CD4-positive, alpha-beta T cell (primary cell): ENCODE results near the gene PRKN. TPM values are rescaled to one million over a fixed set of nuclear protein-coding genes. Genes with fewer than 3 reads are reported as not detected.

Experiments used
- ATAC-seq: fragments of 200-7000 bp; cut with Tn5 transposase; one replicate; pipeline ENCODE4 v1.10.0; 2022; ENCODE audit warnings: mild to moderate bottlenecking; ENCODE audit not compliant: poor library complexity
- CTCF ChIA-PET: fragments of 350-600 bp; sonication (Branson Sonifier 250); formaldehyde crosslinking; loops from one replicate; lab custom pipeline; 2021; ENCODE audit warnings: antibody characterized with exemption, inconsistent platforms; lab: Charles Lee
- POLR2A ChIA-PET: fragments of 350-600 bp; sonication (Branson Sonifier 250); formaldehyde crosslinking; loops from one replicate; lab custom pipeline; 2021; ENCODE audit warnings: antibody characterized with exemption, inconsistent platforms; lab: Charles Lee
- DNase-seq, 14 experiments: peaks; one replicate each; pipeline ENCODE4 v3.0.0-alpha.2; 2013 to 2020; ENCODE audit warnings: mixed read lengths in 2 of 14
- H3K27ac ChIP-seq, 2 donors: one replicate each; pipeline versions ENCODE4 v1.5.1 to v1.7.0; 2013; ENCODE audit warnings: low read length in 2 of 2, low read depth in 1 of 2, mild to moderate bottlenecking in 1 of 2
- H3K27me3 ChIP-seq, 2 experiments: 1 replicate in 1 of 2; 2 replicates in 1 of 2; pipeline versions ENCODE4 v1.6.1 to v1.7.0; 2013; ENCODE audit warnings: low read length in 2 of 2, control low read depth in 1 of 2, mild to moderate bottlenecking in 1 of 2, moderate library complexity in 1 of 2; ENCODE audit not compliant: insufficient read depth in 2 of 2, control insufficient read depth in 1 of 2
- H3K36me3 ChIP-seq: one replicate; pipeline ENCODE4 v1.6.1; 2013; ENCODE audit warnings: low read length, control low read depth; ENCODE audit not compliant: insufficient read depth
- H3K4me1 ChIP-seq: one replicate; pipeline ENCODE4 v1.6.1; 2013; ENCODE audit warnings: low read length, control low read depth; ENCODE audit not compliant: insufficient read depth
- H3K4me3 ChIP-seq: one replicate; pipeline ENCODE4 v1.5.1; 2013; ENCODE audit warnings: mild to moderate bottlenecking, low read length, moderate library complexity
- H3K9me3 ChIP-seq, 2 experiments: 1 replicate in 1 of 2; 2 replicates in 1 of 2; pipeline versions ENCODE4 v1.6.1 to v1.7.0; 2013; ENCODE audit warnings: low read length in 2 of 2, mild to moderate bottlenecking in 2 of 2, control low read depth in 1 of 2, moderate library complexity in 1 of 2; ENCODE audit not compliant: control insufficient read depth in 1 of 2, insufficient read depth in 1 of 2
- H3K27ac Mint-ChIP-seq: one replicate; pipeline ENCODE4 v1.8.0; 2020; ENCODE audit warnings: mixed read lengths
- H3K27me3 Mint-ChIP-seq: one replicate; pipeline ENCODE4 v1.8.0; 2021; ENCODE audit warnings: mixed read lengths
- H3K36me3 Mint-ChIP-seq: one replicate; pipeline ENCODE4 v1.8.0; 2021; ENCODE audit warnings: low read depth, mixed read lengths
- H3K4me1 Mint-ChIP-seq: one replicate; pipeline ENCODE4 v1.8.0; 2021; ENCODE audit warnings: low read depth, mixed read lengths
- H3K4me3 Mint-ChIP-seq: one replicate; pipeline ENCODE4 v1.8.0; 2020; ENCODE audit warnings: mild to moderate bottlenecking, mixed read lengths
- H3K9me3 Mint-ChIP-seq: one replicate; pipeline ENCODE4 v1.8.0; 2020; ENCODE audit warnings: mixed read lengths
- intact Hi-C, 2 experiments: fragments of 100-400 bp; cut with DNase I in 1 of 2; cut with micrococcal nuclease in 1 of 2; formaldehyde crosslinking; loops; one replicate each; pipeline versions ENCODE4 v1.15.1 to v1.9.0; 2023 to 2025; cut with DNase I, micrococcal nuclease
- total RNA-seq, 174 experiments: library from RNA in 2 of 174; stranded (reverse) in 2 of 174; gene quantifications; one replicate each; pipeline ENCODE4 v1.2.3 and lab custom pipeline; 2021 to 2026
- TF ChIP-seq, protein P1 (sequence below): fragments of 200-600 bp; IDR thresholded peaks from one replicate; pipeline ENCODE4 v1.8.0; 2022; ENCODE audit warnings: antibody characterized with exemption, mild to moderate bottlenecking

The PRKN gene
- total RNA-seq, 2 experiments from 2014 or later: 5.2 to 5.4 TPM

DNA sequence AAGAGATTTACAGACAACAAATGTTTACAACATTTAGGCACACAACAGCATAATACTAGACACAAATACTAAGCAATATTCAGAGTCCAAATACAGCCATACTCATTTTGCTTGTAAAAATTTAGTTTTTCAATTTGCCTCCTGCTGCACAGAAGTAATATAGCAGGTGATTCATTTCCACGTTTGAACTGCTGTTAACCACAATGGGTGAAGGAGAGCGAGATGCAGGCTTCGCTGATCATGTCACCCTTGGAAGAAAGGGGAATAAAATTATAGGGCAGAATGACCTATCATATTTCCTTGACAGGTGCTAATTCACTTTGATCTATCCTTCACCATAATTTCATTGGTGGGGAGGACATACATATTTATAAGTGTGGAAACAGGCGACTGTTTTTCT, 809.9 kb downstream of the PRKN start:
- TF ChIP-seq, protein P1, sequence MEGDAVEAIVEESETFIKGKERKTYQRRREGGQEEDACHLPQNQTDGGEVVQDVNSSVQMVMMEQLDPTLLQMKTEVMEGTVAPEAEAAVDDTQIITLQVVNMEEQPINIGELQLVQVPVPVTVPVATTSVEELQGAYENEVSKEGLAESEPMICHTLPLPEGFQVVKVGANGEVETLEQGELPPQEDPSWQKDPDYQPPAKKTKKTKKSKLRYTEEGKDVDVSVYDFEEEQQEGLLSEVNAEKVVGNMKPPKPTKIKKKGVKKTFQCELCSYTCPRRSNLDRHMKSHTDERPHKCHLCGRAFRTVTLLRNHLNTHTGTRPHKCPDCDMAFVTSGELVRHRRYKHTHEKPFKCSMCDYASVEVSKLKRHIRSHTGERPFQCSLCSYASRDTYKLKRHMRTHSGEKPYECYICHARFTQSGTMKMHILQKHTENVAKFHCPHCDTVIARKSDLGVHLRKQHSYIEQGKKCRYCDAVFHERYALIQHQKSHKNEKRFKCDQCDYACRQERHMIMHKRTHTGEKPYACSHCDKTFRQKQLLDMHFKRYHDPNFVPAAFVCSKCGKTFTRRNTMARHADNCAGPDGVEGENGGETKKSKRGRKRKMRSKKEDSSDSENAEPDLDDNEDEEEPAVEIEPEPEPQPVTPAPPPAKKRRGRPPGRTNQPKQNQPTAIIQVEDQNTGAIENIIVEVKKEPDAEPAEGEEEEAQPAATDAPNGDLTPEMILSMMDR: no peak
- Mint-ChIP-seq H3K36me3 (no peaks in the 10 kb centered on the region), H3K4me3 (no peak overlapping the region), H3K27me3 (no peaks in the 10 kb centered on the region), H3K4me1 (no peaks in the 10 kb centered on the region), H3K27ac (no peak overlapping the region), H3K9me3 (no peaks in the 10 kb centered on the region)
- no peaks in the 10 kb centered on the region for H3K9me3 ChIP-seq
- CTCF ChIA-PET: no interaction called here
- POLR2A ChIA-PET: no interaction called here
- DNase-seq (no peak), ATAC-seq (no peak)
- no peaks in the 10 kb centered on the region for H3K4me1 ChIP-seq
- no peak overlapping the region for H3K4me3 ChIP-seq
- no peaks in the 10 kb centered on the region for H3K27me3 ChIP-seq
- intact Hi-C loops: no loop called here
- no peaks in the 10 kb centered on the region for H3K36me3 ChIP-seq
- H3K27ac ChIP-seq: no peak overlapping the region

DNA sequence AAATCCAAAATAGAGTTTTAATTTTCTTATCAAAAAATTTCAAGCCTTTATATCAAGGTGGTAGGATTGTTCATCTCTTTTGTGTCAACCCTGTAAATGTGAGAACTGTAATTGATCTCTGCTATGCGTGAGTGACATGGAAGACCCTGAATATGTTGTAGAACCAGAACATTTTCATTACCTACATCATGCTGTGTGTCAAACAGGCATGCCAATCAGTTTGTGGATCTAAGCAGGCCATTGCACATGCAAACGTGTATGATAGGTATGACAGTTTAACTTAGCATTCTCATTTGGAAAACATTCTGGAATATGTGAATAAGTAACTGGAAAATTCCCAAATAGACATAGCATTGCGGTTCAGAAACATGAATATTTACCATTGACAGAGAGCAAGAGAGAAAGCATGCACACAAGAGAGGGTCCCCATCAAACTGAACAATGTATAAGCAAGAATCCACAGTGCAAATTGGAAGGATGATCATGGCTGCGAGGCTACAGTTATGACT, 812.1 kb downstream of the PRKN start:
- no peaks in the 10 kb centered on the region for H3K4me1 Mint-ChIP-seq
- no peak overlapping the region for H3K4me3 ChIP-seq
- H3K9me3 Mint-ChIP-seq: no peaks in the 10 kb centered on the region
- no peaks in the 10 kb centered on the region for H3K27me3 ChIP-seq
- no peaks in the 10 kb centered on the region for H3K4me1 ChIP-seq
- ChIA-PET POLR2A (no interaction called here), CTCF (no interaction called here)
- ATAC-seq (no peak), DNase-seq (no peak)
- H3K4me3 Mint-ChIP-seq: no peak overlapping the region
- no peaks in the 10 kb centered on the region for H3K9me3 ChIP-seq
- no peak overlapping the region for H3K27ac Mint-ChIP-seq
- no peaks in the 10 kb centered on the region for H3K27me3 Mint-ChIP-seq
- intact Hi-C loops: no loop called here
- H3K27ac ChIP-seq: no peak overlapping the region
- H3K36me3 ChIP-seq: no peaks in the 10 kb centered on the region
- H3K36me3 Mint-ChIP-seq: no peaks in the 10 kb centered on the region
- TF ChIP-seq, protein P1: no peak

- no peak for ATAC-seq
- H3K27me3 ChIP-seq: no peaks in the 10 kb centered on the region
- no peak overlapping the region for H3K27ac ChIP-seq
- ChIA-PET CTCF (no interaction called here), POLR2A (no interaction called here)
- H3K4me1 Mint-ChIP-seq: no peaks in the 10 kb centered on the region
- intact Hi-C loops: no loop called here
- TF ChIP-seq, protein P1: no peak
- no peaks in the 10 kb centered on the region for H3K9me3 ChIP-seq
- no peak overlapping the region for H3K4me3 Mint-ChIP-seq
- no peak for DNase-seq
- H3K9me3 Mint-ChIP-seq: no peaks in the 10 kb centered on the region
- no peaks in the 10 kb centered on the region for H3K27me3 Mint-ChIP-seq
- H3K36me3 Mint-ChIP-seq: no peaks in the 10 kb centered on the region
- H3K27ac Mint-ChIP-seq: no peak overlapping the region
- no peak overlapping the region for H3K4me3 ChIP-seq
- H3K4me1 ChIP-seq: no peaks in the 10 kb centered on the region
- H3K36me3 ChIP-seq: no peaks in the 10 kb centered on the region
Observed at GRCh38 chr6:161908872-161909271, 818.7 kb downstream of the PRKN start.
